ENCODE data around the gene NAT14.

GRCh38 chr19:55503157-55503501, 18.1 kb downstream of the NAT14 start:
- TF ChIP-seq, protein P1, sequence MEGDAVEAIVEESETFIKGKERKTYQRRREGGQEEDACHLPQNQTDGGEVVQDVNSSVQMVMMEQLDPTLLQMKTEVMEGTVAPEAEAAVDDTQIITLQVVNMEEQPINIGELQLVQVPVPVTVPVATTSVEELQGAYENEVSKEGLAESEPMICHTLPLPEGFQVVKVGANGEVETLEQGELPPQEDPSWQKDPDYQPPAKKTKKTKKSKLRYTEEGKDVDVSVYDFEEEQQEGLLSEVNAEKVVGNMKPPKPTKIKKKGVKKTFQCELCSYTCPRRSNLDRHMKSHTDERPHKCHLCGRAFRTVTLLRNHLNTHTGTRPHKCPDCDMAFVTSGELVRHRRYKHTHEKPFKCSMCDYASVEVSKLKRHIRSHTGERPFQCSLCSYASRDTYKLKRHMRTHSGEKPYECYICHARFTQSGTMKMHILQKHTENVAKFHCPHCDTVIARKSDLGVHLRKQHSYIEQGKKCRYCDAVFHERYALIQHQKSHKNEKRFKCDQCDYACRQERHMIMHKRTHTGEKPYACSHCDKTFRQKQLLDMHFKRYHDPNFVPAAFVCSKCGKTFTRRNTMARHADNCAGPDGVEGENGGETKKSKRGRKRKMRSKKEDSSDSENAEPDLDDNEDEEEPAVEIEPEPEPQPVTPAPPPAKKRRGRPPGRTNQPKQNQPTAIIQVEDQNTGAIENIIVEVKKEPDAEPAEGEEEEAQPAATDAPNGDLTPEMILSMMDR (IDR thresholded peaks at IDR 0.05; ENCODE audit: borderline replicate concordance, extremely low read depth, low read length, poor library complexity, severe bottlenecking) = no peak
- TF ChIP-seq EZH2 (IDR thresholded peaks at IDR 0.05; ENCODE audit: borderline replicate concordance, low read depth, low read length, severe bottlenecking) = no peak
